H1 (cell line): ENCODE results near the gene NYAP2. TPM values are rescaled to one million over a fixed set of nuclear protein-coding genes. Genes with fewer than 3 reads are reported as not detected.

Source experiments
- BRCA1 ChIP-seq: IDR thresholded peaks from 2 replicates; pipeline ENCODE4 v1.6.1; 2012; ENCODE audit warnings: low read depth, low read length, improper control_type of control experiment
- SP2 ChIP-seq: IDR thresholded peaks from 2 replicates; pipeline ENCODE4 v1.6.1; 2012; ENCODE audit warnings: mild to moderate bottlenecking, low read length, inconsistent platforms
- ZNF274 ChIP-seq: IDR thresholded peaks from 2 replicates; pipeline ENCODE4 v1.7.0; 2012; ENCODE audit warnings: low read length, borderline replicate concordance; ENCODE audit errors: extremely low read depth
- polyA plus RNA-seq, 7 experiments: library from polyadenylated mRNA; depleted of rRNA in 3 of 7; stranded (reverse) in 5 of 7; unstranded in 2 of 7; fragments of >200 nt in 5 of 7; fragments of 200-250 nt in 2 of 7; gene quantifications; 1 replicate in 5 of 7; 2 replicates in 1 of 7; 4 replicates in 1 of 7; pipeline versions ENCODE4 v1.2.1 to v1.2.3, GENCODE V29; 2011 to 2013; ENCODE audit warnings: missing spikeins in 2 of 7, mixed read lengths in 2 of 7
- total RNA-seq: library from RNA; stranded (reverse); fragmentation: NEBNext Ultra II Directional; extraction: Animal tissue kit (Norgen Biotek cat#: 25700); gene quantifications from 2 replicates; pipeline ENCODE4 v1.2.1, GENCODE V29; 2021

NYAP2 gene
- total and polyA plus RNA-seq, 2 of the 8 experiments (the other 6 are each of a cell fraction or from before 2014, with no cell fraction given): not detected

GRCh38 chr2:225615514-225615913 is 216.0 kb downstream of the NYAP2 start (continued):
- TF ChIP-seq BRCA1: no peak
- TF ChIP-seq SP2: no peak
- no peak for TF ChIP-seq ZNF274
- TF ChIP-seq, all 59 proteins: peak for 0
